IMR-90 (cell line): Measurements from ENCODE around the gene HCRTR1. TPM values are rescaled to one million over a fixed set of nuclear protein-coding genes. Genes with fewer than 3 reads are reported as not detected.

Source experiments
- ATAC-seq: fragments of 200-7000 bp; cut with Tn5 transposase; 2 replicates; pipeline ENCODE4 v1.9.1; 2020; ENCODE audit warnings: low read depth, mild to moderate bottlenecking, moderate library complexity
- BruUV-seq: library from RNA; stranded (reverse); fragments of 400-500 nt; replicated peaks from 2 replicates; lab custom pipeline; 2021; lab: Mats Ljungman, UMichigan
- CTCF ChIA-PET: fragments of 300-600 bp; formaldehyde crosslinking; extraction: SDS; loops from one replicate; lab custom pipeline; 2021; ENCODE audit warnings: antibody characterized with exemption; lab: Yijun Ruan, JAX
- POLR2A ChIA-PET: fragments of 300-600 bp; sonication (Branson Sonifier 250); formaldehyde crosslinking; loops from one replicate; lab custom pipeline; 2022; ENCODE audit warnings: antibody characterized with exemption; ENCODE audit not compliant: unreplicated experiment; lab: Charles Lee
- DNase-seq: peaks from one replicate; pipeline ENCODE4 v3.0.0; 2013
- H2AFZ ChIP-seq: replicated peaks from 2 replicates; pipeline ENCODE3; 2013; ENCODE audit warnings: low read length, mild to moderate bottlenecking; ENCODE audit not compliant: poor library complexity
- H2AK5ac ChIP-seq: 2 replicates; pipeline ENCODE4 v1.6.1; 2013; ENCODE audit warnings: low read depth, low read length, inconsistent platforms
- H2AK9ac ChIP-seq: replicated peaks from 2 replicates; pipeline ENCODE3; 2013; ENCODE audit warnings: mild to moderate bottlenecking, low read depth, low read length, moderate library complexity; ENCODE audit not compliant: poor library complexity
- H2BK120ac ChIP-seq: 2 replicates; pipeline ENCODE4 v1.6.1; 2013; ENCODE audit warnings: low read depth, low read length, inconsistent platforms
- H2BK15ac ChIP-seq: 3 replicates; pipeline ENCODE4 v1.6.1; 2013; ENCODE audit warnings: low read depth, low read length, inconsistent platforms
- H2BK20ac ChIP-seq: 2 replicates; pipeline ENCODE4 v1.6.1; 2013; ENCODE audit warnings: low read depth, mild to moderate bottlenecking, inconsistent platforms, low read length, moderate library complexity
- H2BK5ac ChIP-seq: 2 replicates; pipeline ENCODE4 v1.6.1; 2013; ENCODE audit warnings: mild to moderate bottlenecking, low read depth, low read length, inconsistent platforms; ENCODE audit not compliant: poor library complexity, severe bottlenecking
- H3K14ac ChIP-seq: replicated peaks from 2 replicates; pipeline ENCODE4 v1.6.1; 2013; ENCODE audit warnings: low read depth, low read length, inconsistent platforms
- H3K18ac ChIP-seq: 2 replicates; pipeline ENCODE4 v1.6.1; 2013; ENCODE audit warnings: low read depth, low read length, control low read depth
- H3K23ac ChIP-seq: 2 replicates; pipeline ENCODE4 v1.6.1; 2013; ENCODE audit warnings: low read depth, low read length, inconsistent platforms
- H3K27ac ChIP-seq: 2 replicates; pipeline ENCODE4 v1.5.1; 2013; ENCODE audit warnings: mild to moderate bottlenecking, control low read depth, low read length; ENCODE audit not compliant: insufficient read depth
- H3K27me3 ChIP-seq: 2 replicates; pipeline ENCODE4 v1.6.1; 2013; ENCODE audit warnings: low read length; ENCODE audit not compliant: control insufficient read depth, insufficient read depth
- H3K36me3 ChIP-seq: 2 replicates; pipeline ENCODE4 v1.6.1; 2013; ENCODE audit warnings: low read length, mixed read lengths; ENCODE audit not compliant: control insufficient read depth, insufficient read depth
- H3K4ac ChIP-seq: 2 replicates; pipeline ENCODE4 v1.6.1; 2013; ENCODE audit warnings: low read depth, low read length, inconsistent platforms
- H3K4me1 ChIP-seq: 2 replicates; pipeline ENCODE4 v1.6.1; 2013; ENCODE audit warnings: low read length, mixed read lengths; ENCODE audit not compliant: control insufficient read depth, insufficient read depth
- H3K4me2 ChIP-seq: 2 replicates; pipeline ENCODE4 v1.6.1; 2013; ENCODE audit warnings: low read depth, mild to moderate bottlenecking, control low read depth, low read length, moderate library complexity
- H3K4me3 ChIP-seq: 2 replicates; pipeline ENCODE4 v1.5.1; 2013; ENCODE audit warnings: low read depth, mild to moderate bottlenecking, control low read depth, low read length, moderate library complexity; ENCODE audit not compliant: insufficient read depth
- H3K56ac ChIP-seq: 2 replicates; pipeline ENCODE4 v1.6.1; 2013; ENCODE audit warnings: low read length, inconsistent platforms; ENCODE audit not compliant: insufficient read depth; ENCODE audit errors: extremely low read depth
- H3K79me1 ChIP-seq, 2 experiments: 2 replicates each; pipeline ENCODE4 v1.6.1; 2013; ENCODE audit warnings: low read length in 2 of 2, inconsistent platforms in 1 of 2, low read depth in 1 of 2
- H3K9ac ChIP-seq: 2 replicates; pipeline ENCODE4 v1.6.1; 2013; ENCODE audit warnings: low read depth, low read length, control low read depth
- H3K9me1 ChIP-seq: 2 replicates; pipeline ENCODE4 v1.6.1; 2013; ENCODE audit warnings: low read length, inconsistent platforms; ENCODE audit not compliant: insufficient read depth
- H3K9me3 ChIP-seq: 2 replicates; pipeline ENCODE4 v1.6.1; 2013; ENCODE audit warnings: low read length; ENCODE audit not compliant: control insufficient read depth, insufficient read depth
- H4K20me1 ChIP-seq: 2 replicates; pipeline ENCODE4 v1.6.1; 2013; ENCODE audit warnings: low read length, inconsistent platforms; ENCODE audit not compliant: insufficient read depth
- H4K5ac ChIP-seq: 2 replicates; pipeline ENCODE4 v1.6.1; 2013; ENCODE audit warnings: mild to moderate bottlenecking, low read depth, low read length, control low read depth
- H4K8ac ChIP-seq, 2 experiments: 2 replicates each; pipeline ENCODE4 v1.6.1; 2013; ENCODE audit warnings: low read depth in 2 of 2, low read length in 2 of 2, control low read depth in 1 of 2, inconsistent platforms in 1 of 2
- H4K91ac ChIP-seq: 2 replicates; pipeline ENCODE4 v1.6.1; 2013; ENCODE audit warnings: low read depth, low read length, inconsistent platforms; ENCODE audit not compliant: insufficient read depth
- BHLHE40 ChIP-seq: fragments of 150-350 bp; IDR thresholded peaks from 2 replicates; pipeline ENCODE4 v1.6.1; 2016; ENCODE audit warnings: mild to moderate bottlenecking, low read depth, low read length
- CEBPB ChIP-seq: IDR thresholded peaks from 2 replicates; pipeline ENCODE4 v1.6.1; 2012; ENCODE audit warnings: low read depth, low read length, improper control_type of control experiment
- CHD1 ChIP-seq: IDR thresholded peaks from 2 replicates; pipeline ENCODE4 v1.6.1; 2012; ENCODE audit warnings: low read depth, low read length, improper control_type of control experiment
- ELK1 ChIP-seq: fragments of 150-350 bp; IDR thresholded peaks from 2 replicates; pipeline ENCODE4 v1.6.1; 2016; ENCODE audit warnings: low read depth, mild to moderate bottlenecking, low read length, moderate library complexity, borderline replicate concordance
- MXI1 ChIP-seq: IDR thresholded peaks from 2 replicates; pipeline ENCODE4 v1.6.1; 2012; ENCODE audit warnings: low read depth, mild to moderate bottlenecking, low read length, moderate library complexity, borderline replicate concordance
- NFE2L2 ChIP-seq: fragments of 150-350 bp; IDR thresholded peaks from 2 replicates; pipeline ENCODE4 v1.6.1; 2016; ENCODE audit warnings: low read depth, mild to moderate bottlenecking, low read length
- POLR2A ChIP-seq: IDR thresholded peaks from 2 replicates; pipeline ENCODE4 v1.6.1; 2012; ENCODE audit warnings: mild to moderate bottlenecking, low read depth, low read length
- RCOR1 ChIP-seq: IDR thresholded peaks from 2 replicates; pipeline ENCODE4 v1.6.1; 2012; ENCODE audit warnings: mild to moderate bottlenecking, low read length, improper control_type of control experiment; ENCODE audit not compliant: insufficient replicate concordance
- RFX5 ChIP-seq: IDR thresholded peaks from 2 replicates; pipeline ENCODE4 v1.8.0; 2012; ENCODE audit warnings: low read depth, mild to moderate bottlenecking, low read length, moderate library complexity
- SMC3 ChIP-seq: fragments of 150-350 bp; IDR thresholded peaks from 2 replicates; pipeline ENCODE4 v1.6.1; 2016; ENCODE audit warnings: low read depth, mild to moderate bottlenecking, antibody characterized with exemption, low read length, moderate library complexity
- WGBS, 2 experiments: methylation state at CpG; one replicate each; pipeline versions ENCODE4 v1.1.5 to v1.1.7; 2013; ENCODE audit warnings: missing lambda C conversion rate in 2 of 2; ENCODE audit not compliant: insufficient read length in 1 of 2; ENCODE audit errors: extremely low coverage in 2 of 2; 5-methylcytosine and 5-hydroxymethylcytosine counted together
- dilution Hi-C: fragments of 300-500 bp; cut with HindIII; formaldehyde crosslinking; loops from one replicate; pipeline ENCODE4 v1.14.3; 2018; ENCODE audit warnings: low sequenced_read_pairs; ENCODE audit not compliant: unreplicated experiment
- in situ Hi-C: fragments of 300-500 bp; cut with MboI; formaldehyde crosslinking; loops from 3 replicates; pipeline ENCODE4 v1.14.3; 2019; ENCODE audit warnings: low sequenced_read_pairs, inconsistent platforms, mixed read lengths
- intact Hi-C: fragments of 100-400 bp; cut with micrococcal nuclease; formaldehyde crosslinking; loops from 2 replicates; pipeline ENCODE4 v1.10.0; 2022
- polyA plus RNA-seq, 3 experiments: library from polyadenylated mRNA; depleted of rRNA; stranded (reverse); fragments of >200 nt; gene quantifications; 2 replicates each; pipeline ENCODE4 v1.2.3, GENCODE V29; 2012; ENCODE audit warnings: low replicate concordance in 1 of 3
- total RNA-seq: library from RNA; depleted of rRNA; stranded (reverse); fragments of >200 nt; gene quantifications from 2 replicates; pipeline ENCODE4 v1.2.3, GENCODE V29; 2012

The HCRTR1 gene
- total and polyA plus RNA-seq, 2 of the 4 experiments (the other 2 are of a cell fraction), result not detected

- Histone ChIP-seq H3K14ac (no peak overlapping the region), H3K9ac (no peak overlapping the region), H4K8ac (no peak overlapping the region), H3K23ac (no peak overlapping the region), H3K36me3 (peaks cover 1% of the 10 kb centered on the region; the same call in 1 of the 2 replicates), H3K18ac (no peak overlapping the region), H4K91ac (no peak overlapping the region), H2BK5ac (no peak overlapping the region), H2AK5ac (no peak overlapping the region), H2BK20ac (no peak overlapping the region), H2AK9ac (no peak overlapping the region), H3K9me3 (no peaks in the 10 kb centered on the region), H3K79me1 (peaks cover 29 to 80% of the 10 kb centered on the region in 2 experiments), H3K4me1 (peaks cover 12% of the 10 kb centered on the region; the same call in 1 of the 2 replicates), H3K4me3 (no peak overlapping the region), H3K4ac (no peak overlapping the region), H2AFZ (no peak overlapping the region), H3K27me3 (no peaks in the 10 kb centered on the region), H3K4me2 (no peak overlapping the region), H3K56ac (no peak overlapping the region), H3K27ac (no peak overlapping the region), H4K5ac (no peak overlapping the region), H3K9me1 (peaks cover 9% of the 10 kb centered on the region; the same call in 1 of the 2 replicates), H4K20me1 (peaks cover 52% of the 10 kb centered on the region), H2BK15ac (no peak overlapping the region), H2BK120ac (no peak overlapping the region)
- no peak for TF ChIP-seq NFE2L2
- no peak for TF ChIP-seq SMC3
- TF ChIP-seq MXI1, result no peak
- no peak for TF ChIP-seq RCOR1
- no peak for TF ChIP-seq POLR2A
- no peak for TF ChIP-seq BHLHE40
- no peak for TF ChIP-seq ELK1
- no peak for TF ChIP-seq RFX5
- no peak for TF ChIP-seq CHD1
- no peak for TF ChIP-seq CEBPB
- DNase-seq (no peak), ATAC-seq (no peak)
- no TSS peak for BruUV-seq
- dilution Hi-C loops (no loop called here), intact Hi-C loops (no loop called here), in situ Hi-C loops (no loop called here)
- ChIA-PET POLR2A (interaction anchor here (0.7 kb wide), 1 partner anchor 434 kb away, joined by 12 read pairs; no protein-coding TSS in a partner anchor), CTCF (interaction anchor here (1.9 kb wide), 1 partner anchor 9 kb away, joined by 4 read pairs; no protein-coding TSS in a partner anchor)
- no CpG with 5 or more reads among the region's 5 CpGs for WGBS, 2 experiments
Observed at GRCh38 chr1:31637915-31638673, 20.6 kb downstream of the HCRTR1 start.
